HG03175 (cell line): ENCODE measurements around the gene RALA.
"Not testable (repeated sequence)": the region's sequence is repeated elsewhere in the genome, so short reads cannot be mapped to it uniquely, and the experiment has no call there.

Source experiments
- ATAC-seq: cut with Tn5 transposase; IDR thresholded peaks from one replicate; pipeline ENCODE4 v1.9.1; 2021; ENCODE audit warnings: mild to moderate bottlenecking, moderate library complexity; ENCODE audit not compliant: unreplicated experiment

The RALA gene

DNA sequence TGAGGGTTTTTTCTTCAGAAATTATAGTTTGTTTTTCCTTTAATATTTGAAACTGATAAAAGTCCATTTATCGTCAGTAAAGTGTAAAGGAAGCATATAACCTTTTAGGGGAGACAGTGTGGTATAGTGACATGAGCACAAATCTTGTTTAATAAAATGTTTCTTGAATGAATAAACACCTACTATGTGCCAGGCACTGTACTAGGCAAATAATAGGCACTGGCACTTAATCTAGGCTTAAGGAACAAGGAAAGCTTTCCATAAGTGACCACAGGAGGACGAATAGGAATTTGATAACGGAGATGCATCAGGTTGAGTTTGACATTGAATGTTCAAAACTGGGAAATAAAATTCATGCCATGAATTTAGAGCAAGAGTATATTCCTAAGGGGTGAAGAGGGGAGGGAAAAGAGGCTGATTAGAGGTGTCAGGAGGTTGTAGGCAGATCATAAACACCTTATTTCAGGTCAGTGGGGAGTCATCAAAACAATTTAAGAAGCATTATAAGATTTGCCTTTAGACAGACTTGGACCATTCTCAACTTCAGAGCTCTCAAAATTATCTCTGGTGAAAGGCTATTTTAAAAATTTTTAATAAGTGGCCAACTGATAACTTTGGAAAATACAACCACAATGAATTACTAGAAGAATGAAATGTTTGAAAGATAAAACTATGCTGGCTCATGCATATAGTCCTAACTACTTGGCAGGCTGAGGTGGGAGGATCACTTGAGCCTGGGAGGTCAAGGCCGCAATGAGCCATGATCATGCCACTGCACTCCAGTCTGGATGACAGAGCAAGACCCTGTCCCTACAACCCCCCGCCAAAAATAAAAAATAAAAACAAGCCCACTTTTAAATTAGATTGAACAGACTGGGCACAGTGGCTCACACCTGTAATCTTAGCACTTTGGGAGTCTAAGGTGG is 22.4 kb downstream of the RALA start:
- ATAC-seq = no peak

DNA sequence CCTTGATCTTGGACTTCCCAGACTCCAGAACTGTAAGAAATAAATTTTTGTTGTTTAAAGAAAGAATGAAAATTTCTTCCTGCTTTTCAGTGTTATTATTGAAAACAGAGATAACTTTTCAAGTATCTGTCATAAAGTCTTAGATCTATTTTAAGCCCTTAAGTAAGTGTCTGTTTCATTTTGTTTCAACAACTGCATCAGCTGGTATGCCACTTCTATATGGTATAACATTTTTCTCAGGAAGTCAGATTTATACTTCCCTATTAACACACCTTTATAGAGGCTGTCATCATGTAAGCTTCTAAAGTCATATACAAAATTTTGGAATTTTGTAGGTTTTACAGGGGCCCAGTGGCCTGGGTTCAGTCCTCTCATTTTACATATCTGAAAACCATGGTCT is 24.4 kb downstream of the RALA start:
- ATAC-seq = no peak

DNA sequence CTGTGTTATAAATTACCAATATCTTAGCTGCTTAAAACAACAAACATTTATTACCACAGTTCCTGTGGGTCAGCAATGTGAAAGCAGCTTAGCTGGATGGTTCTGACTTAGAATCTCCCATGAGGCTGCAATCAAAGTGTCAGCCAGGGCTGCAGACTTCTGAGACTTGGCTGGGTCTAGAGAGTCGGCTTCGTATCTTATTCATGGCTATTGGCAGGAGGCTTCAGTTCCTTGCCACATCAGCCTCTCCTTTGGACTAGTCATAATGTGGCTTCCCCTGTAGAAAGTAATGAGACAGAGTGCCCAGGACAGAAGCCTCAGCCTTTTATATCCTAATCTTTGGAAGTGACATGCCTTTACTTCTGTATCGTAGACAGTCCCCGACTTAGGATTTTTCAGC is 27.3 kb downstream of the RALA start:
- ATAC-seq = no peak

GRCh38 chr7:39651265-39651664 is 27.9 kb downstream of the RALA start:
- no peak for ATAC-seq

- no peak for ATAC-seq
These were observed 33.0 kb downstream of the RALA start for GRCh38 chr7:39656415-39656814.

DNA sequence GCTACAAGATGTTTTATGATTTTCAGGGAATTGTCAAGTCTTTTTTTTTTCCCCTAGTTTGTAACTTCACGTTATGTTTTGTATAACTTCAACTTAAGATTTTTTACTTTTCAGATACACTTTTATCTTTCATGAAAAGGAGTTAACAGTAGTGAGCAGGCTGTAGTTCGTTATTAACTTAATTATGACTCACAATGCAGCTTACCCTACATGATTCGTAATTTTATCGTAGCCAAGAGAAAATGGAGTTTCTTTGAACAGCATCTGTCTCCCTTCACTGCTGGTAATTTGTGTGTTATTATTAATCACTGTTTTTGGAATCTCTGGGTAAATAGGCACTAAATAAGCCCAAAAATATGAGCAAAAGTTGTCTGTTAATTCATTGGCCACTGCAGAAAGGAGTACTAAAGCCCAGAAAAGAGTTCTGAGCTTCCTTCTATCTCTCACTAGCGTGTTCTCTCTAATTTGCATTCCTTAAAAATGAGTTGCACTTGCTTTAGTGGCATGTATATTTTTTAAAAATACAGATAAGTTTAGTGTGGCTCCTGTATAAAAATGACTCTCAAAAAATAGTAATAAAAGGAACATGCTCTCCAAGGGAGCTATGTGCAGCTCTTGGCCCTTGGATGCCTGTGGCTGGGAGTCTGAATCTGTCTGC is 36.1 kb downstream of the RALA start:
- ATAC-seq = no peak

- no peak for ATAC-seq
These were observed 38.6 kb downstream of the RALA start for GRCh38 chr7:39661960-39662359.

DNA sequence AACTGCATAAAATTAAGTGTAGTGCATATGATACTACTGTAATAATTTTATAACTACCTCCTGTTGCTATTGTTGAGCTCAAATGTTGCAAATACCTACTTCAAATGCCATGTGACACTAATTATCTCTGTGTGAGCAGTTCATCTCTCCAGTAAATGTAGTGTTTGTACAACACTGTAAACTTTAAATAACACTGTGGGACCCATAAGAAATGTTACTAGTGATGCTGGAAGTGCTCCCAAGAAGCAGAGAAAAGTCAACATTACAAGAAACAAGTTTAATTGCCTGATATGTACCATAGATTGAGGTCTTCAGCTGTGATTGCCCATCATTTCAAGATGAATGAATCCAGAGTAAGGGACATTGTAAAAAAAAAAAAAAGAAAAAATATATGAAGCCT is 39.9 kb downstream of the RALA start:
- no peak for ATAC-seq

GRCh38 chr7:39664057-39664456 is 40.7 kb downstream of the RALA start:
- ATAC-seq = no peak

DNA sequence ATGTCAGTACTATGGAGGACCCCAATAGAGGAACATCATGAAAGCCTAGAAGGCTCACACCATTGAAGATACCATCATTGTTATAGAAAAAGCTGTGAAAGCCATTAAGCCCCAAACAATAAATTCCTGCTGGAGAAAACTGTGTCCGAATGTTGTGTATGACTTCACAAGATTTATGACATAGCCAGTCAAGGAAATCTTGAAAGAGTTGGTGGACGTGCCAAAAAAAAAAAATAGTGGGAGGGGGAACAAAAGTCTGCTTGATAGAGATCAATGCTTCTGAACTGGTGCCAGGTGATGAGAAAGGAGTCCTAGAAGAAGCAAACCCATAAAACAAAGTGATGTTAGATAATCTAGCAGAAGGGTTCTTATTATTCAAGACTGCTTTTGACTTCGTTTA is 41.2 kb downstream of the RALA start:
- ATAC-seq = no peak

- no peak for ATAC-seq
These were observed 43.2 kb downstream of the RALA start for GRCh38 chr7:39666562-39666961.

DNA sequence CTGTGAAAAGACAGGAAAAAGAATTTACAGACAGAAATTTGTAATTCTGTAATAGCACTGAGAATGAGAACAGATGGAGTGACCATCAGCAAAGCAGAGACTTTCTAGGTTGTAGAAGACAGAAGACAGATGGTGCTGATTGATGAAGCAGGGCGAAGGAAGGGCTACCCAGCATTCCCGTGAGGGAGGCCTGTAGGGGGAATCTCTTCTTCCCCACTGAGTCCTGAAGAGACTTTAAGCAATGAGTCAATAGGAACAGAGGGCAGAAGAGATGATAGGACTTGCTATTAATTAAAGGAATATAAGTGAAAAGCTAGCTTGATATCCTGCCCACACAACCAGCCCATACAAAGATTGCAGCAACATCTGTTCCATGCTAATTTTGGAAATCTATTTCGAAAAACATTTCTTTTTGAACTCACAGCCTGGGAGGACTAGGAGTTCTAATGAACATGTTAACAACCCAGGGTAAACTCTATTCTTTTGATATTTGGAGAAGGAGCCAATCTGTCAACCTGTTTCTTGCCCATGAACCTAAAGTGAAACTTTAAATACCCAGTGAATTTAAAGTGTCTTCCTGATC is 44.1 kb downstream of the RALA start:
- no peak for ATAC-seq

DNA sequence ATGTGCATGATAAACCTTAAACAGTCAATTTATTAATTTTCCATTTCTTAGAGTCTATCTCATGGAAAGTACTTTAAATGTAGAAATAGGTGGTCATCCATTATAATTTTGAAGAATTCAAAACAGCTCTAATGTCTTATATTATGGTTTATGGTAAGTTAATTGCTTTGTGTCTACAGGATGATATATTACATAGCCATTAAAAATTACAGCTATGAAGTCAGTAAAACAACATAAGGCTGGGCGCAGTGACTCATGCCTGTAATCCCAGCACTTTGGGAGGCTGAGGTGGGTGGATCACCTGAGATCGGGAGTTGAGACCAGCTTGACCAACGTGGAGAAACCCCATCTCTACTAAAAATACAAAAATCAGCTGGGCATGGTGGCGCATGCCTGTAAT is 44.9 kb downstream of the RALA start:
- ATAC-seq = not testable (repeated sequence)

DNA sequence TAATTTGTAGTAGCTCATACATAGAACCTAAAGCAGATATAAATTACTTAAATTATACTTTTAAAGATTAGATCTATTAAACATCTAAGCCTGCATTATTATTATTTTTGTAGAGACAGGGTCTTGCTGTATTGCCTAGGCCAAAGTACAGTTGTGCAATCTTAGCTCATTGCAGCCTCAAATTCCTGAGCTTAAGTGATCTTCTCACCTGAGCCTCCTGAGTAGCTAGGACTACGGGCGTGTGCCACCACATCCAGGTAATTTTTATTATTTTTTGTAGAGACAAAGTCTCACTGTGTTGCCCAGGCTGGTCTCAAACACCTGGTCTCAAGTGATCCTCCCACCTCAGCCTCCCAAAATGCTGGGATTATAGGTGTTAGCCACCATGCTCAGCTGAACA is 46.7 kb downstream of the RALA start:
- no peak for ATAC-seq

DNA sequence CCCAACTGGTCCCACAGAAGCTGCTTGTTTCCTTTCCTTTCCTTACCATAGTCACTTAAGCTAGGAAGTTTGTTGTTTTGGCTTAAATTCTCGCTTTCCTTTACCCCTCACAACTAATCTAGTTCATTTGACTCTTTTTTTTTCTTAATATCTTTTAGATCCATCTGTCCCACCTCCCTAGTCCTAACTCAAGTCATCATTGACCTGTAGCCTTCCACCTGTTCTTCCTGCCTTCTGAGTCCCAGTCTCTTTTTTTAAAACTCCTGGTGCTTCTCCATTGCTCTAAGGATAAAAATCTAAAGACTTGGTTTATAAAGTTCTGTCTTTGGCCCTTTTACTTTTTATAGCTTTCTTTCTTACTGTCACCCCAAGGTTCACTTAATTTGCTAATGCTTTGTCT is 47.6 kb downstream of the RALA start:
- no peak for ATAC-seq

GRCh38 chr7:39672176-39672575 is 48.8 kb downstream of the RALA start:
- no peak for ATAC-seq

GRCh38 chr7:39673868-39674267 is 50.5 kb downstream of the RALA start:
- ATAC-seq = no peak

DNA sequence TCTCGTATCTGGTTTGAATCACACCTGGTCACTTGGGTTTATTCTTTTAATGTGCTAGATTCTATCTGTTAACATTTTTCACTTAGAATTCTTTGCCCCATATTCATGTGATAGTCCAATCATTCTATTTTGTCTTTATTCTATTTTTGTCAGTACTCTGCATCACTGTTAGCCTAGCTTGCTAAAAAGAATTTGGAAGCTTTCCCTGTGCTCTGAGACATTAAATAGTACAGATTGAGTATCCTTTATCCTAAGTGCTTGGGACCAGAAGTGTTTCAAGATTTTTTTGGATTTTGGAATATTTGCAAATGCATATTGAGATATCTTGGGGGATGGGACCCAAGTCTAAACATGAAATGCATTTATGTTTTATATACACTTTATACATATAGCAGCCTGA is 51.0 kb downstream of the RALA start:
- no peak for ATAC-seq

DNA sequence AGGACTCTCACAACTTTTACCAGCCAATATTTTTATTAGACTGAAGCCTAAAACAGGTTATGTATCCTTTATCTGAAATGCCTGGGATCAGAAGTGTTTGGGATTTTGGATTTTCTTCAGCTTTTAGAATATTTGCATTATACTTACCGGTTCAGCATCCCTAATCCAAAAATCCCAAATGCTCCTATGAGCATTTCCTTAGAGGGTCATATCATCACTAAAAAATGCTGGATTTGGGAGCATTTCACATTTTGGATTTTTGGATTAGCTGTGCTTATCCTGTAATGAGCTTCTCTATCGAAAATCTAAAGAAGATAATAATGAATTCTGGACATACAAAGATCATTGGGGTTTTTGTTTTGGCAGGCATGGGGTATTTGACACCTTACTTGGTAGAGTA is 53.0 kb downstream of the RALA start:
- ATAC-seq = no peak

DNA sequence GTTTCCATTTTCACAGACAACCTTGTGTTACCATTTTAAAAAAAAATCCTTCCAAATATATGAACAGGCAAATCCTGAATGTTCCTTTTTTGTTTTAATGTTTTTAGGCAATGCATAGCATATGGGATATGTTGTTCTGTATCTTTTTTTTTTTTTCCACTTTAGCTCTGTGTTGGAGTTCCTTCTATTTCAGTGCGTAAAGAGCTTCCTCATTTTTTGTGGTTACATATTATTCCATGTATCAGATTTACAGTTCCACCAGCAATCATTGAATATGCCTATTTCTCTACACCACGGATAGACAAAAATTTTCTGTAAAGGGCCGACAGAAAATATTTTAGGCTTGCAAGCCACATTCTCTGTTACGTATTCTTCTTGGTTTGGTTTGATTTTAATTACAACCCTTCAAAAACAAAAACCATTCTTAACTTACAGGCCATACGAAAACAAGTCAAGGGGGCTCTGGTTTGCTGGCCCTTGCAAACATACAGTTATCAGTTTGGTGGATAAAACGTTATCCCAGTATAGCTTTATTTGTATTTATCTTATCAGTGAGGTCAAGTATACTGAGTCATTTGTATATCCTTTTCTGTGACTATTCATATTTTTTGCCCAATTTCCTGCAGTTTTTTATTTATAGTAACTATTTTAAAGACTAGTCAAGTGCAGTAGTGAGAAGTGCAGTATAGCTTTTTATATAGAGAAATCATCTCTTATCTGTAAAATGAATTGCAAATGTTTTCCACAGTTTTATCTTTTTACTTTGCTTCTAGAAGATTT is 55.7 kb downstream of the RALA start:
- no peak for ATAC-seq

DNA sequence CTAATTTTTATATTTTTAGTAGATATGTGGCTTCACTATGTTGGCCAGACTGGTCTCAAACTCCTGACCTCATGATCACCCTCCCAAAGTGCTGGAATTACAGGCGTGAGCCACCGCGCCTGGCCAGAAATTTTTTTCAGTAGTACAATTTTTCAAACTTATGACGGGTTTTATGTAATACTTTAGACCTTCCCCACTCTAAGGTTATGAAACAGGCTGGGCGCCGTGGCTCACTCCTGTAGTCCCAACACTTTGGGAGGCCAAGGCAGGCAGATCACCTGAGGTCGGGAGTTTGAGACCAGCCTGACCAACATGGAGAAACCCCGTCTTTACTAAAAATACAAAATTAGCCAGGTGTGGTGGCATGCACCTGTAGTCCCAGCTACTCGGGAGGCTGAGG is 56.5 kb downstream of the RALA start:
- ATAC-seq = not testable (repeated sequence)
